Measurements from ENCODE around the gene EYA4.

EYA4 gene

GRCh38 chr6:133227344-133227743 is 13.8 kb upstream of the EYA4 start:
- H3K27me3 Mint-ChIP-seq, result no peaks in the 10 kb centered on the region
- no peak overlapping the region for H3K4me3 Mint-ChIP-seq
- no peak for ATAC-seq
- no peak overlapping the region for H3K27ac Mint-ChIP-seq
- no peaks in the 10 kb centered on the region for H3K4me1 Mint-ChIP-seq
- peaks cover 4% of the 10 kb centered on the region for H3K9me3 Mint-ChIP-seq
- H3K36me3 Mint-ChIP-seq, result no peaks in the 10 kb centered on the region

DNA sequence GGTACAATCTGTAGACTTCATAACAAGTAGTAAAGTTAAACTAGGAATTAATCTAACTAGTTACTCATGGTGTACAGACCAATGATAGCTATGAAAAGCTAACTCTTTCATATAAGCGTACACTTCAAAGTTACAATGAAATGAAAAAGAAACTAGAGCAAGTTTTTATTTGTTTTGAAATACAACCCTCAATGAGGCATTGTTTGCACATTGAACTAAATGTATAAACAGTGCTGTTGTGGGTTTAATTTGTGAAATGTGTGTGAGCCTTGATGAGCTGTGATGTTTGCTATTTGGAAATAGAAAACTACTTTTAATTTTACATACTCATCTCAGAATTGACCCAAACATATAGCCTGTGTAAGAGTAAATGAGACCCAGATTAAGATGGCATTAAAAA is 11.1 kb upstream of the EYA4 start:
- no peaks in the 10 kb centered on the region for H3K4me1 Mint-ChIP-seq
- no peaks in the 10 kb centered on the region for H3K27me3 Mint-ChIP-seq
- no peaks in the 10 kb centered on the region for H3K36me3 Mint-ChIP-seq
- ATAC-seq, result no peak
- no peak overlapping the region for H3K4me3 Mint-ChIP-seq
- peaks cover 5% of the 10 kb centered on the region for H3K9me3 Mint-ChIP-seq
- no peak overlapping the region for H3K27ac Mint-ChIP-seq

GRCh38 chr6:133235221-133235620 is 5.9 kb upstream of the EYA4 start:
- no peak overlapping the region for H3K27ac Mint-ChIP-seq
- H3K9me3 Mint-ChIP-seq, result peaks cover 6% of the 10 kb centered on the region
- H3K36me3 Mint-ChIP-seq, result no peaks in the 10 kb centered on the region
- H3K4me1 Mint-ChIP-seq, result no peaks in the 10 kb centered on the region
- H3K27me3 Mint-ChIP-seq, result peaks cover 8% of the 10 kb centered on the region
- ATAC-seq, result no peak
- no peak overlapping the region for H3K4me3 Mint-ChIP-seq

- Mint-ChIP-seq H3K4me1 (peaks cover 7% of the 10 kb centered on the region), H3K36me3 (no peaks in the 10 kb centered on the region), H3K4me3 (no peak overlapping the region), H3K27me3 (peaks cover 23% of the 10 kb centered on the region), H3K9me3 (peaks cover 3% of the 10 kb centered on the region), H3K27ac (no peak overlapping the region)
- no peak for ATAC-seq
Observed at GRCh38 chr6:133236932-133237331, 4.2 kb upstream of the EYA4 start.

DNA sequence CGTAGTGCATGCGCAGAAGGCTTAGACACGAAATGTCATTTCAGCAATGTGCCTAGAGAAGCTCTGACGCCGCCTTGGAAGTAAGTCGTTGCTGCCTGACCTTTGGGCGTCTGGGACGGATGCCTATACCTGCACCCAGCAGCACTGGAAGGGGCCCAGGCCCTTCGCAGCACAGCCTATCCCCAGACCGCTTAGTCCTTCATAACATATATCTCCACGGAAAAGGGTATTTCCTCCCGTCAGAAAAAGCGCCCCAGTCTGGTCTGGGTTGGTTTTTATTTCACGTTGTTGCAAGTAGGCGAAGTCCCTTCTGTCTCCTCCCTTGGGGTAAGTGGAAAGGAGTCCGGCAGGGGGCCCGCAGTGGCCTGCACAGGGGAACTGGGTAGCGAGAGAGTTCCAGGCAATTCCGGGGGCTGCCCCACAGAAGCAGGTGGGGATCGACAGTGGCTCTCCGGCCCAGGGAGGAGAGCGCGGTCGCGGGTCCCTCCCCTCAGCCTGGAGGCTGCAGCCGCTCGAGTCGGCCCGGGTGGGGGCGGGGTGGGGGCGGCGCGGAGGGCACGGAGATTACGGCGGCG is 559 bp upstream of the EYA4 start:
- Mint-ChIP-seq H3K27me3 (peaks cover 43% of the 10 kb centered on the region), H3K36me3 (no peaks in the 10 kb centered on the region), H3K4me3 (peak overlapping the region; percentile 65), H3K4me1 (peaks cover 23% of the 10 kb centered on the region), H3K9me3 (no peaks in the 10 kb centered on the region), H3K27ac (no peak overlapping the region)
- ATAC-seq, result peak; percentile 62

DNA sequence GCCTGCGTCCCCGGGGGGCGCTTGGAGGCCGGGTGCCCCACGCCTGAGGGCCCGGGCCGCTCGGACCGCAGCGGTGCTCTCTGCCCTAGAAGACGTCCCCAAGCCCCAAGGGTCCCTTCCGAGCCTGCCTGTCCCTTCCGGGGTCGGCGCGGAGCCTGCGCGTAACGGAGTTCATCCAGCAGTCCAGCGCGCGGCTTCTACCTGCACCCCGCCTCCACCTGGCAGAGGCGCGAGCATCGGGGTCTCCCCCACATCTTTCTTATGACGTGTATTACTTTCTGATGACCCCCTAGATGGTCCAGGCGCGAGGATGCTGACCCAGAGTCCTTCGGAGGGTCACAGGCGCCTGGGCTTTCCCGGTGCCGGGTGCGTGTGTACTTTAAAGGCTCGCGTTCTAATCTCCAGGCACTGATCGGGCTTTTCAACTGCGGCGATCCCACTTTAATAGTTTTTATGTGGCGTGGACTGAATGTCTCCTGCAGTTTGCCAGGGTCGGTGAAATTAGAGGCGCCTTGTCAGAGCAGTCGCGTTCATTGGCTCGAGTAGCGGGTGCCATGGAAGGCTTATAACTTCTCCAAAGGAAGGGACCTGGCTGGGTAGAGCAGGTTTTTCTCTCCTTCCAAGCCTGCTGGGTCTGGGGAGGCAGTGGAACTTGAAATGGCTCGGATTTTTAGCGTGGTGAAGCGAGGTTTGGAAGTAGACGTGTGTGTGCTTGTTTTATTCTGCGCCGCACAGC is 912 bp downstream of the EYA4 start:
- H3K36me3 Mint-ChIP-seq, result no peaks in the 10 kb centered on the region
- ATAC-seq, result no peak
- H3K9me3 Mint-ChIP-seq, result no peaks in the 10 kb centered on the region
- H3K4me1 Mint-ChIP-seq, result peaks cover 23% of the 10 kb centered on the region
- peak overlapping the region; percentile 60 for H3K4me3 Mint-ChIP-seq
- H3K27me3 Mint-ChIP-seq, result peaks cover 43% of the 10 kb centered on the region
- no peak overlapping the region for H3K27ac Mint-ChIP-seq

GRCh38 chr6:133242637-133243585 is 1.8 kb downstream of the EYA4 start:
- peak overlapping the region; percentile 53 for H3K4me3 Mint-ChIP-seq
- peaks cover 23% of the 10 kb centered on the region for H3K4me1 Mint-ChIP-seq
- H3K27me3 Mint-ChIP-seq, result peaks cover 43% of the 10 kb centered on the region
- ATAC-seq, result peak; percentile 42
- H3K27ac Mint-ChIP-seq, result no peak overlapping the region
- no peaks in the 10 kb centered on the region for H3K9me3 Mint-ChIP-seq
- H3K36me3 Mint-ChIP-seq, result no peaks in the 10 kb centered on the region

DNA sequence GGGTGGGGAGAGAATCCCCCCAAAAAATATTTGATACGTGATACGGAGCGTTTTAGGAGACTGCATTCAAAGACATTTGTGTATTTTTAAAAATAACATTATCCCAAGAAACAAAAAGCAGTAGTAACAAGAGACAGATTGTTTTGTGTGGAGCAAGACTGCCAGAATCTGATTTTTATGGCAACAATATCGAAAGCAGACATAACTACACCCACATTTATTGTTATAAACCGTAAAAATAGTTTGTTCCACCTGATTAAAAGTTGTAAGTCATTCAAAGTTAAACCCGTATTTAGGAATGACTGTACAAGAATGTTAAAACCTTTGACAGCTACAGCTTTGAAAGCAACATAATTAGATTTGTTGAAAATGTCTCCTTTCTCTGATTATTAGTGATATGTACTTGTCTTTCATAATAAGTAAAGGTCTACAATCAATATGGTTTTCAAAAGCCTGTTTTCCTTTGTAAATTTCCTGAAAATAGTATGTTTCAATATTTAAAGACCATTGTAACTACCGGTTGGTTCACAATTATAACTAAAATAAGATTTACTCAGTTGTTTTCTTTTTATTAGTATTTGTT is 2.7 kb downstream of the EYA4 start:
- no peak overlapping the region for H3K4me3 Mint-ChIP-seq
- H3K27me3 Mint-ChIP-seq, result peaks cover 43% of the 10 kb centered on the region
- H3K9me3 Mint-ChIP-seq, result no peaks in the 10 kb centered on the region
- peaks cover 23% of the 10 kb centered on the region for H3K4me1 Mint-ChIP-seq
- no peaks in the 10 kb centered on the region for H3K36me3 Mint-ChIP-seq
- ATAC-seq, result no peak
- H3K27ac Mint-ChIP-seq, result no peak overlapping the region

GRCh38 chr6:133244519-133244918 is 3.4 kb downstream of the EYA4 start:
- Mint-ChIP-seq H3K27me3 (peaks cover 47% of the 10 kb centered on the region), H3K36me3 (no peaks in the 10 kb centered on the region), H3K4me3 (no peak overlapping the region), H3K27ac (no peak overlapping the region), H3K9me3 (no peaks in the 10 kb centered on the region), H3K4me1 (peaks cover 23% of the 10 kb centered on the region)
- no peak for ATAC-seq

- H3K4me1 Mint-ChIP-seq, result peaks cover 23% of the 10 kb centered on the region
- H3K9me3 Mint-ChIP-seq, result no peaks in the 10 kb centered on the region
- H3K27me3 Mint-ChIP-seq, result peaks cover 47% of the 10 kb centered on the region
- H3K27ac Mint-ChIP-seq, result no peak overlapping the region
- H3K36me3 Mint-ChIP-seq, result no peaks in the 10 kb centered on the region
- no peak overlapping the region for H3K4me3 Mint-ChIP-seq
- no peak for ATAC-seq
Observed at GRCh38 chr6:133245007-133245406, 3.9 kb downstream of the EYA4 start.

- H3K27ac Mint-ChIP-seq, result no peak overlapping the region
- no peak for ATAC-seq
- H3K27me3 Mint-ChIP-seq, result peaks cover 46% of the 10 kb centered on the region
Observed at GRCh38 chr6:133245422-133245903, 4.3 kb downstream of the EYA4 start.

GRCh38 chr6:133247581-133247980 is 6.4 kb downstream of the EYA4 start:
- H3K27me3 Mint-ChIP-seq, result peaks cover 27% of the 10 kb centered on the region

More at GRCh38 chr6:133245422-133245903, 4.3 kb downstream of the EYA4 start:
- H3K9me3 Mint-ChIP-seq, result no peaks in the 10 kb centered on the region
- H3K4me3 Mint-ChIP-seq, result no peak overlapping the region
- no peaks in the 10 kb centered on the region for H3K36me3 Mint-ChIP-seq
- H3K4me1 Mint-ChIP-seq, result peaks cover 23% of the 10 kb centered on the region

DNA sequence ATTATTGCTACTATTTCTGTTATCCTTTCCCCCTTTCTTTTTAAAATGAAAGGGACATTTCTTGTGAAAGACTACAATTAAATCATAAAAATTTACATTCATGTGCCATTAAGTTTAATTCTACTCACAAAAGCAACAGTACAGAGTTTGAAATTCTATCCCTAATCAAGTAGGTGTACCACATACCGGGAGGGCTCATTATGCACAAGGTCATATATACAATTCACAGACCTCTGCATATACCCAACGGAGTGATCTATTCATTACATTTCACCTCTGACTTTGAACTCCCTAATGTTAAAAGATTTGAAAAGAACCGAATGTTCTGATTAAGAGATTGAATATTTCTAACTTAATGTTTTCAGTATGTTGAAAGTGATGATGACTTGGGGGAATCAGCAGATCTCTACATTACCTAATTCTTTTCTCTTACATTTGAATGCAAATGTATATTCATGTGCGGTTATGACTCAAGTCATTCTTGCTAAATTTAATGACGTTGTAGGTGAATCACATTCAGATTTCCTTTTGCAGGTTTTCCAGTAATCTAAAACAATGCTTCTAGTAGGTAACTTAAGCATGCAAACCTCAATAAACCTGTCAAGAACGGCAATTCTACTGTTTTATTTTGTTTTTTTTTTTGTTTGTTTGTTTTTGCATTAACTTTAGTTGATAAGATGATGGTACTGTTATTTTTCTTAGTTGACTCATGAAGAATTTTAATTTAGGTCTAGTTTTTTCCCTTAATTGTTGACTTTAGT is 7.3 kb downstream of the EYA4 start:
- ATAC-seq, result no peak
- H3K4me1 Mint-ChIP-seq, result peaks cover 1% of the 10 kb centered on the region
- H3K27me3 Mint-ChIP-seq, result peaks cover 18% of the 10 kb centered on the region
- H3K9me3 Mint-ChIP-seq, result no peaks in the 10 kb centered on the region
- no peak overlapping the region for H3K27ac Mint-ChIP-seq
- H3K4me3 Mint-ChIP-seq, result no peak overlapping the region
- no peaks in the 10 kb centered on the region for H3K36me3 Mint-ChIP-seq

More at GRCh38 chr6:133247581-133247980, 6.4 kb downstream of the EYA4 start:
- Mint-ChIP-seq H3K36me3 (no peaks in the 10 kb centered on the region), H3K9me3 (no peaks in the 10 kb centered on the region), H3K27ac (no peak overlapping the region), H3K4me1 (peaks cover 10% of the 10 kb centered on the region), H3K4me3 (no peak overlapping the region)
- ATAC-seq, result no peak

GRCh38 chr6:133251688-133252087 is 10.5 kb downstream of the EYA4 start:
- peaks cover 13% of the 10 kb centered on the region for H3K27me3 Mint-ChIP-seq
- ATAC-seq, result no peak
- H3K4me1 Mint-ChIP-seq, result peaks cover 9% of the 10 kb centered on the region
- no peaks in the 10 kb centered on the region for H3K9me3 Mint-ChIP-seq
- no peak overlapping the region for H3K4me3 Mint-ChIP-seq
- no peaks in the 10 kb centered on the region for H3K36me3 Mint-ChIP-seq
- no peak overlapping the region for H3K27ac Mint-ChIP-seq
